ENCODE data around the gene DHH. TPM values are rescaled to one million over a fixed set of nuclear protein-coding genes. Genes with fewer than 3 reads are reported as not detected.

Gene DHH
- total and polyA plus RNA-seq, 2 experiments from 2014 or later: not detected

- TF ChIP-seq EZH2 (IDR thresholded peaks at IDR 0.05; ENCODE audit: borderline replicate concordance): no peak
- TF ChIP-seq EZH2phosphoT487 (IDR thresholded peaks at IDR 0.05; ENCODE audit: low read depth, severe bottlenecking, unreplicated experiment): no peak
- Histone ChIP-seq H3K4me1 (ENCODE audit: insufficient read depth) (peaks cover 18% of the 10 kb centered on the region), H3K36me3 (replicated peaks; ENCODE audit: insufficient read depth, low read depth) (no peaks in the 10 kb centered on the region), H3K9me2 (replicated peaks; ENCODE audit: insufficient read depth) (no peaks in the 10 kb centered on the region), H3K79me2 (peaks cover 47% of the 10 kb centered on the region), H3K4me2 (no peak overlapping the region), H3K27ac (no peak overlapping the region), H2AFZ (no peak overlapping the region), H3K4me3 (no peak overlapping the region), H3K27me3 (no peaks in the 10 kb centered on the region), H4K20me1 (ENCODE audit: insufficient read depth, poor library complexity, severe bottlenecking) (peaks cover 36% of the 10 kb centered on the region), H3K9me3 (ENCODE audit: low read depth) (no peaks in the 10 kb centered on the region)
- WGBS (ENCODE audit: low lambda C conversion rate, missing lambda C conversion rate): 93% methylated on average over 3 of the region's 3 CpGs
- DNase-seq (ENCODE audit: low spot score): no peak
Measured at GRCh38 chr12:49104822-49105221, 10.2 kb upstream of the DHH start.

GRCh38 chr12:49100380-49100779, 5.8 kb upstream of the DHH start:
- no peak overlapping the region for H3K4me3 ChIP-seq
- no peaks in the 10 kb centered on the region for H3K9me3 ChIP-seq (ENCODE audit: low read depth)
- DNase-seq (ENCODE audit: low spot score): no peak
- H2AFZ ChIP-seq: no peak overlapping the region
- H4K20me1 ChIP-seq (ENCODE audit: insufficient read depth, poor library complexity, severe bottlenecking): peaks cover 8% of the 10 kb centered on the region
- H3K4me2 ChIP-seq: no peak overlapping the region
- H3K9me2 ChIP-seq (replicated peaks; ENCODE audit: insufficient read depth): no peaks in the 10 kb centered on the region
- 87% methylated on average over 6 of the region's 6 CpGs for WGBS (ENCODE audit: low lambda C conversion rate, missing lambda C conversion rate)
- no peak for TF ChIP-seq EZH2phosphoT487 (IDR thresholded peaks at IDR 0.05; ENCODE audit: low read depth, severe bottlenecking, unreplicated experiment)
- H3K79me2 ChIP-seq: peaks cover 9% of the 10 kb centered on the region
- peaks cover 4% of the 10 kb centered on the region for H3K27me3 ChIP-seq
- H3K36me3 ChIP-seq (replicated peaks; ENCODE audit: insufficient read depth, low read depth): no peaks in the 10 kb centered on the region
- H3K27ac ChIP-seq: no peak overlapping the region
- no peaks in the 10 kb centered on the region for H3K4me1 ChIP-seq (ENCODE audit: insufficient read depth)

GRCh38 chr12:49098703-49099102, 4.1 kb upstream of the DHH start:
- 94% methylated on average over 2 of the region's 2 CpGs for WGBS (ENCODE audit: low lambda C conversion rate, missing lambda C conversion rate)
- no peak for TF ChIP-seq EZH2 (IDR thresholded peaks at IDR 0.05; ENCODE audit: borderline replicate concordance)
- TF ChIP-seq EZH2phosphoT487 (IDR thresholded peaks at IDR 0.05; ENCODE audit: low read depth, severe bottlenecking, unreplicated experiment): no peak
- no peak for TF ChIP-seq CTCF (IDR thresholded peaks at IDR 0.05; ENCODE audit: poor library complexity)

GRCh38 chr12:49098035-49098451, 3.4 kb upstream of the DHH start:
- DNase-seq (ENCODE audit: low spot score): peak; percentile 55
- Histone ChIP-seq H4K20me1 (ENCODE audit: insufficient read depth, poor library complexity, severe bottlenecking) (no peaks in the 10 kb centered on the region), H3K4me2 (no peak overlapping the region), H2AFZ (no peak overlapping the region), H3K4me3 (no peak overlapping the region), H3K27ac (no peak overlapping the region), H3K9me3 (ENCODE audit: low read depth) (no peaks in the 10 kb centered on the region), H3K4me1 (ENCODE audit: insufficient read depth) (peaks cover 10% of the 10 kb centered on the region), H3K36me3 (replicated peaks; ENCODE audit: insufficient read depth, low read depth) (no peaks in the 10 kb centered on the region), H3K27me3 (peaks cover 27% of the 10 kb centered on the region), H3K9me2 (replicated peaks; ENCODE audit: insufficient read depth) (no peaks in the 10 kb centered on the region), H3K79me2 (no peaks in the 10 kb centered on the region)
- no peak for TF ChIP-seq EZH2 (IDR thresholded peaks at IDR 0.05; ENCODE audit: borderline replicate concordance)
- TF ChIP-seq EZH2phosphoT487 (IDR thresholded peaks at IDR 0.05; ENCODE audit: low read depth, severe bottlenecking, unreplicated experiment): no peak
- TF ChIP-seq CTCF (IDR thresholded peaks at IDR 0.05; ENCODE audit: poor library complexity): peak; percentile 55
- WGBS (ENCODE audit: low lambda C conversion rate, missing lambda C conversion rate): 73% methylated on average over 4 of the region's 4 CpGs

More at GRCh38 chr12:49098703-49099102, 4.1 kb upstream of the DHH start:
- peaks cover 21% of the 10 kb centered on the region for H3K27me3 ChIP-seq
- H4K20me1 ChIP-seq (ENCODE audit: insufficient read depth, poor library complexity, severe bottlenecking): no peaks in the 10 kb centered on the region
- no peak for DNase-seq (ENCODE audit: low spot score)
- no peaks in the 10 kb centered on the region for H3K36me3 ChIP-seq (replicated peaks; ENCODE audit: insufficient read depth, low read depth)
- no peak overlapping the region for H3K4me3 ChIP-seq
- H2AFZ ChIP-seq: no peak overlapping the region
- no peak overlapping the region for H3K4me2 ChIP-seq
- H3K4me1 ChIP-seq (ENCODE audit: insufficient read depth): peaks cover 10% of the 10 kb centered on the region
- H3K27ac ChIP-seq: no peak overlapping the region
- H3K9me3 ChIP-seq (ENCODE audit: low read depth): no peaks in the 10 kb centered on the region
- no peaks in the 10 kb centered on the region for H3K79me2 ChIP-seq
- H3K9me2 ChIP-seq (replicated peaks; ENCODE audit: insufficient read depth): no peaks in the 10 kb centered on the region
